GM19240 (cell line): ENCODE data around the gene ASB18.

Experiments
- DNase-seq: peaks from one replicate; pipeline ENCODE4 v3.0.0; 2011; ENCODE audit warnings: low spot score; ENCODE audit not compliant: insufficient read length

ASB18 gene

DNA sequence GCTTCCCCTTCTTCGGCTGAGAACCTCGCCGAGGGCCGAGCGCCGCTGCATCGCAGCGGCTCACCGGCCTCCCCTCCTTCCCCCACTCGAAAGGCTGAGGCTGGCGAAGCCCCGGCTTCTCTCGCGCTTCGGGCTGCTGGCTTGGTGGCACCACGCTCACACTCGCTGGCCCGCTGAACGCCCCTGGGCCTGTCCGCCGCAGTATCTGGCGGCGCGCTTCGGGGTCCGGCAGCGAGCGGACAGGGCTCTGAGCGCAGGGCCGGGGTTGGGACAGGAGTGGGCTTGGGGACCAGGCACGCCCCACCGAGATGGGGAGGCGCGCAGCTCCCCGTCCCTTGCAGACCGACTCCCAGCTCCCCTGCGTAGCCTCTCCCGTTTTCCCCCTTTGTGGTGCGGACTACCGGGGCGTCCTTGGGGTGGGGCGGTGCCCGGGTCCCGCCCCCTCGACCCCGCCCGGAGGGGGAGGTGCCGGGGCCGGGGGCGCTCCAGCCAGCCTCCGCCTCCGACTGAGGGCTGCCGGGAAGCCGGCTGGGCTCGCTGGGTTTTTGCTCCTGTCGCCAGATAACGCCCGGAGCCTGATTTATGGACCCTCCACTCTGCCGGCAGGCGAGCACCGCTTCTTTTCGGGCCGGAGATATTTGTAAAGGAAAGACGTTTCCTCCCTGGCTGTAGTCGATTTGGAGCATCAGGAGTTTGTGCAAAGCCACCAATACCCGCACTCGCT, 99.8 kb downstream of the ASB18 start:
- no peak for DNase-seq

DNA sequence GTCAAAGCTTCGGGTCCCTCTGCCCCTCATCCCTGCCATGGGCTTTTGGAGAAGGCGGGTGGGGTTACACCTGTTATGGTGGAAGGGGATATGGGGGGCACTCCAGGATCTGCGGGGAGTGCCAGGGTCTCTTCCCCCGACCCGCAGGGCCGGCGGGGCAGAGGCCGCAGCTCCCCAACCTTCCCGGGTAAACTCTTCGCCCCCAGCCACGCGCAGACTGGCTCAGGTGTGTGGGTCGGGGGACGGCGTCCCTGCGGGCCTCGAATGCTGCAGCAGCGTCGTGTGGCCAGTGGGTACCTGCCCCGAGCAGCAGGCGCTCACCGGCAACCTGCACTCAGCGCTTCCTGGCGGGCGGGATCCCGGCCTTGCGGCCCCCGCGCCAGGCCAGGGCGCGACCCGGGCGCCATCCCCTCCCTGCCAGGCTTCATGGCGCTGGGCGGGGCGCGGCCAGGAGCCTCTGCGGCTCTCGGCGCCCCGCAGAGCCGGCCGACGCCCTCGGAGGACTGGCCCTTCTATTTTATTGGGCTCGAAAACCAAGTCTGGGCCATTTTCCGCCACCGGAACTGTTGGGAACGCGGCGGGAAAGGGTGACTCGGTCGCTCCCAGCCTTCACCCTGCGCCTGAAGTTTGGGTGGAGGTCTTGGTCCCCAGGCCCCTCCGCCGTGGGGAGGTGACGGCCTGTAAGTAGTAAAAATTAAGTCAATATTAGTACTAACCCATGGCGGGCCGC, 100.6 kb downstream of the ASB18 start:
- no peak for DNase-seq

DNA sequence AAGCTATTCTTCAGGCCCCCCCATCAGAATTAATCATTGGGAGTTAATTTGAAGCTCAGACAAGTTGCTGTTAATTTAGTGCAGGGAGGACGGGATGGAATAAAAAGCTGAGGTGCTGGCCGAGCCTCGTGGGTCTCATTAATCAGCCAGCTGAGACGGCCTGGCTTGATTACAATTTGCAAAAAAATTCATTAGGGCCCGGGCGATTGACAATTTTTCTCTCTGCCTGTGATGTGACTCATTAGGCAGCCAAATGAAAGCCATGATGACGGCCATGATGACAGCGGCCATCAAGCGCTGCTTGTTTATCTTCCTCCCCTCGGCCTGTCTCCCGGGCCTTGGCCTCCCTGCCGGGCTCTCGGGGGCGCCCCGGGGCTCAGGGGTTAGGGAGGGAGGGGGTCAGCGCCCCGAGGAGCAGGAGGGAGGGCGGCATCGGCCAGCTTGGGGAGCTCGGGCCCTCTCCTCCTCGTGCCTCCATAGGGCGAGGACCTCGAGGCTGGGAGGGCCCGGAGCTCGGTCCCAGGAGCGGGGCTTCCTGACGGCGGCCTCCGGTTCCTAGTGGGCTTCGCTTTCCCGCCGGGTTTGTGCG, 101.2 kb downstream of the ASB18 start:
- no peak for DNase-seq

GRCh38 chr2:236162031-236162845, 102.0 kb downstream of the ASB18 start:
- DNase-seq = no peak

DNA sequence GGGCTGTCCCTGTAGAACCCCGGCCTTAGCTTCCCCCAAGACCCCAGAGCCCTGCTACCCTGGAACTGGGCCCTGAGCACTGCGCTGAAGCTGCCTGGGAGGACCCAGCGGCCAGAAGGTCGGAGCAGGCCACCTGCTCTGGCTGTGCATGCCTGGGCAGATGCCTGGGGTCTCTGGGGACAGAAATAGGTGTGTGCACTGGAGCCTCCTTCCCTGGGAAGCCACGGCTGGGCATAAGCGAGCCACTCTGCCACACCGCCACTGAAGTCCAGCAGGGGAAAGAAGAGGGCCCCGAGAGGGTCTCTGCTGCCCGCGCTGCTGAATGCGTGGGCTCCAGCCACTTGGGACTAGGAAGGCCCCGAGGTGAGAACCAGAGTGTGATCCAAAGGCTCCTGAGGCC, 102.7 kb downstream of the ASB18 start:
- DNase-seq = no peak

- no peak for DNase-seq
Observed at GRCh38 chr2:236161082-236161462, 103.1 kb downstream of the ASB18 start.

DNA sequence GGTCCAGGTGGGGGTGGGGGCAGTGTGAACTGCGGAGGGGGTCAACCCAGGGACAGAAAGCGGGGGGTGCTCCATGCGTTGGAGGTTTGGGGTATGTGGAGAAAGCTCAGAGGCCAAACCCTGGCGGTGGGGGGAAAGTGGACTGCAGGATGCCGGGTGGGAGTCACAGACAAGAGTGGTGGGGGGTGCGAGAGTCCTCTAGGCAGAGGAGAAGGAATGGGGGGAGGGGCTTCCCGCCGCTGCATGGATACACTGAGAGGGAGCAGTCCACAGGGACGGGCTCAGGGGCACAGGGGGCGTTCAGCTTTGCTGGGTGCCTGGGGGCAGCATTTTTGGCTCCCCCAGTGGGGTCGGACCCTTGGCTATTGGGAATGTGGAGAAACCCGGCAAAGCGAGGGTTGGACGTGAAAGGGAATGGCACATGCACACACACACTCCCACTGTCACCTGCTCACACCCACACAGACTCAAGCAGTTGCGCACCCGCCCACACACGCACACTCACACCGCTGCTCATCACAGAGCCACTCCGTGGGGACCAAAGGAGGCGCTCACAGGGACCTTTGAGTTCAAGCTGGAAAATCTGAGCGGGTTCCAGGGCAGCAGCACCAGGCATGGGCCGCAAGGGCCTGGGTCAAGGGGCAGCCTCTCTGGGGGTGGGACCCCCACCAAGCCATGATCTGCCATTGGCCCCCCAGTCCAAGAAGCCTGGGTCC, 103.7 kb downstream of the ASB18 start:
- no peak for DNase-seq

- no peak for DNase-seq
Observed at GRCh38 chr2:236159778-236160170, 104.4 kb downstream of the ASB18 start.

DNA sequence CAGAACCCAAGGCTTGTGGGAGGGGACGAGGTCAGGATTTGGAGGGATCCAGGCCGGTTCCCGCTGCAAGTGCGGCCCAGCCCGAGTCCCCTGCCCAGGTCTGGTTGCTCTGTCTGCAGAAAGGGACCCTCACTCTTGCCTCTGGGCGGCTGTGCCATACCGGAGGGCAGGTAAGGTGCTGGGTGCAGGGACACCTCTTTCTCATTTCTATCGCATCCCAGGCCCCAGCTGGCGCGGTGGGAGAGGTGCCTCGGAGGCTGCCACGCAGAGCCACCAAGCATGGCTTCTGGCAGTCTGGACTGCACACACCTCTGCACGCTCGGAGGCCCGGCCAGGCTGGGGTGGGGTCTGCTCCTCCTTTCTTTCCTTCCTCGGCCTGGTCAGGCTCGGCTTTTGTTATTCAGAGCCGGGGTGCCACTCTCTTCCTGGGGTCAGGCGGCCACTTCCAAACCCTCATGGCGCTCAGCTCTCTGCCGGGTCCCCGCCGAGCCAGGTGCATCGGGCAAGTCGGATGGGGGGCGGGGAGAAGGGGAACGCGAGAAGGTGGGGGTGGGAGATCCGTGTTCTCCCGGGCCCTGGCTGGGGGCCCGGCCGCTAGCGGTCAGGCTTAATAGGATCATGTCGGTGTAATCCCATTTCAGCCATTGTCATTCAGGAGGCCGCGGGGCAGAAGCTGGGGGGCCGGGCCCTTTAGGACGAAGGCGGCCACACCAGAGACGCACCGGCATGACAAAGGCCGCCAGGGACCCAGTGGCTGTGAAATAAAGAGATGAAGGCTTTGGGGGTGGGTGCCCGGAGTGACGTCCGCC, 105.0 kb downstream of the ASB18 start:
- no peak for DNase-seq

DNA sequence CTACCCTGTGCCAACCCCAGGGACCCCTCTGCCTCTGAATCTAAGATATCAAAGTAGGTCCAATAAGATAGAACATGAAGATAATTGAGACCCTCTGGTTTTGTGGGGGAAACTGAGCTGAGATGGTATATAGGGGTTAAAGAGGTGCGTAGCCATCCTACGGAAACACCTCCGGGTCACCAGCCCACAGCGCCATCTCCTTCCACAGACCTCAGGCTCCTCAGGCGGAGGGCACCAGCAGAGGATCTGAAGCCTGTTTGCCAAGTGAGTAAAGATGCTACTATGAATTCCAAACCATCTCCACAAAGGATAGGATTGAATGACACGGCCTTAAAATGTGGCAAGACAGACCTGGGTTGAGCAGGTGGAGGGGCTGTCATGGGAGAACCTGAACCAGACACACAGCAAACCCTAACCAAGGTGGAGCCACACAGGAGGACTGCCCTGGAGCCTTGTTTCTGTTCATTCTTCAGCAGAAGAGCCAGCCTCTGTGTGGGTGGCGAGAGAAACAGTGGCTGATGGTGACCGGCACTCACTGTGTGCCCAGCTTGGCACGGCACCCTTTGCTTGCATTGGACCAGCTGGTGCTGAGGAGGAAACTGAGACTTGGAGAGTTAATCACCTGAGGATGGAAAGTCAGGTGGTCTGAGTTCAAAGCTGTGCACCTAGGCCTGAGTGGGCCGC, 106.2 kb downstream of the ASB18 start:
- no peak for DNase-seq

DNA sequence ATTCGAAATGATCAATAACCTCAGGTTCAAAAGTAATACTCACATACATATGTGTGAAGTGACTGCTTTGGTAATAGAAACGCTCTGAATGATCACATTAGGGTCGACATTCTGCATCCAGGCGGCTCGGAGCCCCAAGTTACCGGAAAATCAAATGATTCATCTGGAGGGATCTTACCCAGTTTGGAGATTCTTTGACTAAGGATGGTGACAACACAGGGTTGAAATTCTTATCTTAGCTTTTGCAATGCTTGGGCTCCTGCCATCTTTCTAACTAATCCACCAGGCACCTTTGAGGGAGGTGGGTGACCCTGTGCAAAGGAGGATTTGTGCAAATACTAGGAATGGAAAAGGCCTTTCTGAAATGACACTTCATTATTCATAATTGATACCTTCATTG, 106.8 kb downstream of the ASB18 start:
- DNase-seq = no peak

DNA sequence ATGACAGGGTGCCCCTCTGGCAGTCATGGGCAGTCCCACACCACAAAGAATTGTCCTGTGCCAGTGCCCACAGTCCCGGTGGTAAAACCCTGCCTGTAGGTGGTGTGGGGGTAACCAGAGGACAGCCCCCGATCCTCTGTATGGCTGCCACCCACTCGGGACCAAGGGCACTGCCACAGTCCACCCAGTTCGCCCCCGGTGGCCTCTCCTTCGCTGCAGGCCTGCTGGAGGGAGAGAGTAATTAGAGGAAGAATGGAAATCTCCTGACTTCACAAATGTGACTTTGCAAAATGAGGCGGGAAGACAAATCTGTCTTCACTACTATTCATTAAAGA, 107.4 kb downstream of the ASB18 start:
- DNase-seq = no peak

- DNase-seq = no peak
Observed at GRCh38 chr2:236156095-236156859, 107.9 kb downstream of the ASB18 start.

DNA sequence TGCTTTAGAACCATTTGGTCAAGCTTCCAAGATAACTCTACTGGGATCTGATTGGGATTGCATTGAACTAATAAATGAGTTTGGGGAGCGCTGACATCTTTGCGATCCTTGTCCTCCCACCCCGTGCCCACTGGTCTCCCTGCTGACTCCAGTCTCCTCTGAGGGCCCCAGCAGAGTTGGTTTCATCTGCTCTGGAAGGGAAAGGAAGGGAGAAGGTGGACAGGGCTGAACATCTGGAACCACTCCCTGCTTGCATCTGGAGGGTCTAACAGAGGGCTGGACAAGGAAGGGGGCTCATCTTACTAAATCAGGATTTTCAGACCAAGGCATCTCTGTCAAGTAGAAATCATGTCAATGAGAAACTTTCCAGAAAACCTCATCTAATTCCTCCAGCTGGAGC, 108.8 kb downstream of the ASB18 start:
- no peak for DNase-seq

DNA sequence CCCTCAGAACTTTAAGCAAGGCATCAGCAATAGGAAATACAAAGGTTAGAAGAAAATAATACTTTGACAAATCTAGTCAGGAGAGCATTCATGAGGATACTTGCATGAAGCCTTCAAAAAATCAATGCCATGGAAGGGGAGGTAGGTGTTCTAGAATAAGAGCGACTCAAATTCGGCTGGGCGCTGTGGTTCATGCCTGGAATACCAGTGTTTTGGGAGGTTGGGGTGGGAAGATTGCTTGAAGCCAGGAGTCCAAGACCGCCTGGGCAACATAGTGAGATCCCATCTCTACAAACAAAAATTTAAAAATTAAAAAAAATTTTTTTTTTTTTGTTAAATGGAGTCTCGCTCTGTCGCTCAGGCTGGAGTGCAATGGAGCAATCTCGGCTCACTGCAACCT, 117.8 kb downstream of the ASB18 start:
- DNase-seq = no peak

- no peak for DNase-seq
Observed at GRCh38 chr2:236143811-236144210, 120.4 kb downstream of the ASB18 start.
